Middle frontal gyrus (tissue), 1 donor: ENCODE measurements around the gene CD96.

ENCODE experiments used
- DNase-seq: peaks from one replicate; pipeline ENCODE4 v3.0.0-alpha.2; 2015; ENCODE audit warnings: low spot score; ENCODE audit errors: extremely low spot score

CD96 gene

DNA sequence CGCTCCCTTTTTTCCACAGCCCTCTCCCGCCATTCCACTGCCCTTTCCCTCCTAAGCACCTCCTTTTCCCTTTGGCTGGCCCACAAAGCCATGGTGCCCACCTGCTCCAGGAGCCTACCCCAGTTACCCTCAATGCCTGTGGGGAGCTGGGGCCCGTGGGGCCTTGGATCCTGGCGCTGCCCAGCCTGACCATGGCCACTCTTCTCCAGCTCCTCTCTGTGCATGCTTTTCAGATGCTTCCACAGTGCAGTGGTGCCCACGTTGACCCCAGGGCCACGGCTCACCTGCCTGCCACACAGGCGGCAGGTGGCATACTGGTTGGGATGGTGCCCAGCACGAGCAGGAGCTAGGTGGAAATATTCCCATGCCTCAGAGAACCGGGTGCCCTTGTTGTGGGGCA, 51.7 kb downstream of the CD96 start:
- DNase-seq = no peak

DNA sequence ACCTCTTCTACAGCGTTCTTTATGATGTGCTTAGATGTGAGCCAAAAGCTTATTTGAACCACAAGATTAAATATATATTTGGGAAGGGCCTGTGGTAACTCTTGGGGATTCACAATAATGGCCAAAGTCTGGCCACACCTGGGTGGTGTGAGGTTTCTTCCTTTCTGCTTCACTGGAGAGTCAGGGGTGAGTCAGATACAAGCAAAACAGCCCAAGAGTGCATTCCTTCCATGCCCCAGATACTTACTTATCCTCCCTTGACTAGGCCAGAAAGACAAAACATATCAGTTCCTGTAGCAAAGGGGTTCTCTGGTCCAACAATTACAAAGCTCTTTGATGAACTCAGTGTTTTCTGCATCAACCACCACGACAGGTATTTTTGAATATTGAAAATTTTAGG, 52.2 kb downstream of the CD96 start:
- DNase-seq = no peak

DNA sequence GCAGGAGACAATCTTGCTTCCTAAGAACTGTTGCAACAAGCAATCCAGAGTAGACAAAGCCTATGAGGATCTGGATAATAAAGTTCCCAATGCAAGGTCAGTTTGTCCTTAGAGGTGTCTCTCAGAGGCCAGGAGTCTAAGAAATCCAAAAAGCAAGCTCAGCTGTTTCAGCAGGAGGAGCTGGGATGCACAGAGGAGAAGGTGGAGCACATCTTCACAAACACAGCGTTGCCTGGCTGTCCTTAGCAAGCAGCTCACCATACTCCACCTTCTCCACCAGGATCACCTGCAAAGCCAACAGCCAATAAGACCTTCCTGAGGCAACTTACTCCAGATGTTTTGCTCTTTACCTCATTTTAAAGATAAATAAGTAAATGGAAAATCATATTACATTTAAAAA, 52.8 kb downstream of the CD96 start:
- no peak for DNase-seq

DNA sequence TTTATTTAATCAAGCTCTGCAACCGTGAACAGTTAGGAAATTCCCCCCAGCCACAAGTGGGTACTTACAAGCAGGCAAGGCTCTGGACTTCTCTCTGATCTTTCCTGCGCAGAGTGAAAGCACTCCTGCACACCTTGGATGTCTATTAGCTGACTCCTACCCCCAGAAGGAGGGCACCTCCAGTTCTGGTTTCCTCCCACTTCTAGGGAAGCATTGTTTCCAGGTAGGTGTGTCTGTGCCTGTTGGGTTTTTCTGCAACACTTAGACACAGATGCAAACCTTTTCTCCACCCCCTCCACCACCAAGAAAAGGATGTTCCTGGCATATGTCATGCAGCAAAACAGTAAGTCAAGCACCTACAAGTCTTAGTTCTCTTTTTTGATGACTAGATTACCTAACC, 53.2 kb downstream of the CD96 start, which contains the start of gene ZBED2:
ZBED2 (minus strand) TSS at position 115 of the 400 bp plus-strand sequence. CDS start 1,145 bp downstream, outside the sequence.
- DNase-seq = no peak

DNA sequence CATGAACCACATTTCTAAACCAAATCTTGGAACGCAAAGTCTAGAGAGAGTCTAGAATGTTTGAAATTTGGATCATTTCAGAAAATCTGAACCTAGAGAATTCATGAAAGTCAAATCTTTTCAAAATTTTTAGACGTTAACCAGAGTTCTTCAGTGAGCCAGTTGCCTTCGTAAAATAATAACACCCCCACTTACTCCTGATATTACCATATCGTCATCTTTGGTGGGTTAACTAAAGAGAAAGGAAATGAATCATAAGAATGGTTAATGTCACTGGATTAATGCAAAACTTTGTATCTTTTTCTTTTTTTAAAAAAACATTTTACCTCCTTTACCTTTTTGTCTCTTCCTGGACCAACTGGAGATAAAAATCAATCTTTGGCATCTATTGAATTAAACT, 54.3 kb downstream of the CD96 start:
- DNase-seq = no peak

DNA sequence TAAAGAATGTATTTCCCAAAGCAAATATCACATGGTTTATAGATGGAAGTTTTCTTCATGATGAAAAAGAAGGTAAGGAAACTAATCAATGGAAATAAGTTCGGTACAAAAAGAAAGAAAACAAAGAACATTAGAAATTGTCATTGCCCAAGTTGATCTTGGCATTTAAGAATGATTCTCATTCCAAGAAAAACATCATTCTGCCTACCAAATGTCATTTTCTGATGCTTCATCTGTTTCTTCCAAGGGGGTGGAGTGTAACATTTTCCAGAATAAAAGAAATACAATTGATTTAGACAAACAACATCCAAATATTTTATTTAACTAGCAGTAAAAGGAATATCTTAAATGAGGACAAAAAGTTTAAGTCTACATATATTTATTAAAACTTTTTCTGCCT, 56.1 kb downstream of the CD96 start:
- DNase-seq = no peak

DNA sequence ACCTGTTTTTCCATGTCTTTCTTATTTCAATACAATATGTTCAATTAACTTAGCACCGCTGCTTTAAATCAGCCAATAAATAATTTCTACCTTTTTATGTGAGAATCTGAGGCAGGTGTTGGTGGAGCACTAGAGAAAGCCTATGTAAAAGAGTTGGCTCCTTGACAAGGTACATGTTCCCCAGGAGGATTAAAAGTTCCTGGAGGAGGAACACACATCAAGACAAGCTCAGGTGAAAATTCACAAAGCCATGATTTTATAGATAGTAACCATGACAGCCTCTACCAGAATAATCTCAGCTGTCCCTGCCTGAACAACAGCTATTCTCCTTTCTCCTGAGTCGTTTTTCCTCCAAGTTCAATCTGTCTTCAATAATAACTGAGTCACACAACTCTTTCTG, 56.6 kb downstream of the CD96 start:
- DNase-seq = no peak

DNA sequence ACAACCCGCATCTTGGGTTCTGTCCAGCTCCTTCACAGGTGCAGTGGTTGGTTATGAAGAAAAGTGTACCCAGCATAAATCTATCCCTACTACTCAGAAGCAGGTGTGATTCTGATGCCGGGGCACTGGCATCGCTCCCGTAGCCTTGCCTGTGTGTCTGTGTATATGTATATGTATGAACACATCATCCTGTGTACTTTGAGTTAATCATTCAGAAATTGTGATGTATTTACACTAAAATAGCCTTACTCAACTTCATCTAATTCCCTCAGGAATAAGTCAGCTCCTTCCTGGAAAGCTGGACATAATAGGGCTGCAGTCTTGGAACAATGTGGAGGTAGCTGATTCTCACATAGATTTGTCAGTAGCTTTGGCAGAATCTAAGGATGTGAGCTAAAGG, 59.8 kb downstream of the CD96 start:
- no peak for DNase-seq

DNA sequence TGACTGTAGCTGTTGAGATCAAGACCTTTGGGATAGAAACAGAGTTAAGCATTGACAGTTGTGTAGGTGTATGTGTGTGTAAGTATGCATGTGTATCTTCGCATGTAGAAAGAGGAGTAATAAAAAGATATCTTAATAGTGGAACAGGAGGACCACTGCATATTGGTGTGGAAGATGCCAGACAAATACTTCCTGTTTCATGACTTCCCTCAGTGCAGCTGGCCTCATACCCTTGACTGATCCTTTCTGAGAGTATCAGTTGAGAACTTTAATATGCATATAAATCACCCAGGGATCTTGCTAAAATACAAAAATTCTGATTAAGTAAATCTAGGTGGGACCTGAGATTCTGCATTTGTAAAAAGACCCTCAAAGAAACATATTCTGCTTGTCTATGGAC, 61.7 kb downstream of the CD96 start:
- DNase-seq = no peak

DNA sequence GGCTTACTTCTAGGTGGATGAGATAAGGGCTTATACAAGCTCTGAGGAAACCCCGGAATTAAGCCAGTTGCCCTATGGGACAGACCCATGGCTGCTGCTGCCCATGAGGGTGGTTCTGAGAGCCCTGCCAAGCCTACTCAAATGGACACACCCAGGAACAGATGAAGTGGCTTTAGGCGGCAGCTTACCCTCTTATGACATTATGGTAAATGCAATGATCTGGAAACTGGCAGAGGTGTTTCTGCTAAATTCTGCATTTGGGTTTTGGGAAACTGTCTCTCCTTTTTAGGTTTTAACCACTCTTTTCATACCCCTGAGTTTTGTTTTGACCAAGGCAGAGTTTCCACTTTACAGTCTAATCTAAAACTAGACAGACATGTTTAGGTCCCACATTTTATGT, 62.1 kb downstream of the CD96 start:
- no peak for DNase-seq

DNA sequence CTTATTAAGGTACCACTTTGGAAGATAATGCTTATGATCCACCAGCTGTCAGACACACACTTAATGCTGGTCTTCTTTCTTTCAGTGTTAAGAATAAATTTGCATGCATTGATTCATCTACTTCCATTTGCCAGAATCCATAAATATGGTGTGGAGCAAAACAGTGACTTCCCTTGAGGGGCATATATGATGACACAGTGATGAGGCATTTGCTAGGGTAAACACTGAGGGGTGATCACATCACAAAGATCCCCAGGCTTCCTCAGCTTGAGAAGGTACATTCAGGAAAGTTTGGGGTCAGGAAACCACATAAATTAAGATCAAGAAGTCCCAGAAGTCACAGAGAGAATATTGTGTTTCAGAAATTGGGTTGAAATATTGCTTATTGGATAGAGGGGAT, 63.0 kb downstream of the CD96 start:
- no peak for DNase-seq

DNA sequence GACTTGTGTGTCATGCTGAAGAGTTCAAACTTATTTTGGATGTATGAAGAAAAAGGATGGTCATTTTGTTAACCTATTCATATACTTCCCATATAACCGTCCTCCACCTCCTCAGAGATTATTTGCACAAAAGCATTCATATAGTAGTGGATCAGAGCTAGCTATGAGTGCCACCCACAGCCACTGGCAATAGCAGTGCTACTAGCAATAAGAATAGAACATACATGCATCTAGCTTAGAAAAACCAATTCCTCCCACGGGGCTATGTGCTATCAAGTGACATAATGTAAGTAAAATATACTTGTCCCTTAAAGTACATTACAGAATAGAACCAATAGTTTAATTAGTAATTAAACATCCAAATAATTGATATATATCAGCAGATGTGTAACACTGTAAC, 63.5 kb downstream of the CD96 start:
- DNase-seq = no peak

DNA sequence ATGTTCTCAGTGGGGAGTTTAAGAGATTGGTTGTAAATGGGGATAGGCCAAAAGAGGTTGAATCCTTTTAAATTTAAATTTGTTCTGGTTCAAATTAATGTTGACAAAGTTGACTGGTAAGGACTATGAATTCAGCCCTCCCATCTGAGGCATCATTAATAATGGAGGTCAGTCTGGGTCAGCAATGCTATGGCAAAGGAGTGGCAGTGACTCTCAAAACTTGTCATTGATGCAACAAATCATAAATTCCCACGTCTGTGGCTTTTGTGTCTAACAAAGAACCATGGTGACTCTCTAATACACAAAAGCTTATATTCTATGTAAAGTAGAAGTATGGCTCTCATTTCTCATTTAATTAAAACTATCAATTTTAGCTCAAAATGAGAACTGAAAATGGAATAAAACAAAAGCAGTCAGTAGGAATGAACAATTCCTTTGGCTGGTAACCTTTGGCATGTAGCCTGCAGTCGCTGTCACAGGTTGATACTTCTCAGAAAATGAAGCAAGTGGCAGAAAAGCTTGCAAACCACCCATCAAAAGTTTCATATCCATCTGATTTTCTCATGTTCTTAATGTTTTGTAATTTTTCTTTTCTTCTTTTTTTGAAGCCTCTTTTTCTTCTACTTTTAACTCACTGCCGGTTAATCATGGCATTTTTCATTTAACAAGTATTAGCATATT, 65.4 kb downstream of the CD96 start:
- DNase-seq = no peak

DNA sequence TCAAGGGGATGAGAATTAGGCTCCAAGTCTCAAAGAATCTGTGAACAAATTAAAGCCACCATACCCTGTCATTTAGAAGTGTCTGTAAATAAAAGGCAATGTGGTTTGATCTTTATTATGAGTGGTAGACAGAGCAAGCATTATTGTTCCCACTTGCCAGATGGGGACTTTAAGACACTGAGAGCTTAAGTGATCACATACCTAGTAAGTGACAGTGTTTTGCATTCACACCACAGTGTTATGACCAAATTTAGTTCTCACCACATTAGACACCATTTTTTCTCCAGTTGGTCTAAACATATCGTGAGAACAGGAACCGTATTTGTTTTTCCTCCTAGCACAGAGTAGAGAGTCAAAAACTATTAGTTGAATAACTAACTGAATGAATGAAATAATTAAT, 66.4 kb downstream of the CD96 start:
- DNase-seq = no peak

DNA sequence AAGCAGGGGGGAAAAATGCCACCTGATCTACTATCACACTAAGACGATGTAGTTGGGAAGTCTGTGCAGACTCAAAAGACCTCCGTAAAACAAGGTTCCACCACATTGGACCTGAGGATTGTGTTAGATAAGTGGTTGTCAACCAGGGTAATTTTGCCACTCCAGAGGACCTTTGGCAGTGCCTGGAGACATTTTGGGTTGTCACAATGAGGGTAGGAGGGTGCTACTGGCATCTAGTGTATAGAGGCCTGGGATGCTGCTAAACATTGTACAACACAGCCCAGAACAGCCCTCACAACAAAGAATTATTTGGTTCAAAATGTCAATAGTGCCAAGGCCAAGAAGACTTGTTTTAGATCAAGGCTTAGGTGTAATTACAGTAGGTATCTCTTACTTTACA, 67.7 kb downstream of the CD96 start:
- DNase-seq = no peak

DNA sequence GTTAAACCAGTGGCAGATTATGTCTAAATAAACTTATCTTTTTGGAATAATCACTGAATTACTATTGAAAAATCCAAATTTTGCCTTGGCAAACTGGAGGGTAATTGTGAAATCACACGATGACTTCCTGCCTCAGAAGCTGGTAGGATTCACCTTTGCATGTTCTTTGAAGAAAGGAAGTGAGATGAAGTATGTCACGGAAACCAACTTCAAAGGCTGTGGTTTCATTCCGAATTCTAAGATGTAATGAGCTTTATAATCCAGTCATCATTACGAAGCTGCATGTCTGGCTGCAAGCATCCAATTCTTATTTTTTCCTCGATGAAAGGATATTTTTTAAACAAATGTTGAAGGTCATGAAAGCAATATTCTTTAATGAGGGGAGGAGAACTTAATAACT, 68.2 kb downstream of the CD96 start:
- no peak for DNase-seq

DNA sequence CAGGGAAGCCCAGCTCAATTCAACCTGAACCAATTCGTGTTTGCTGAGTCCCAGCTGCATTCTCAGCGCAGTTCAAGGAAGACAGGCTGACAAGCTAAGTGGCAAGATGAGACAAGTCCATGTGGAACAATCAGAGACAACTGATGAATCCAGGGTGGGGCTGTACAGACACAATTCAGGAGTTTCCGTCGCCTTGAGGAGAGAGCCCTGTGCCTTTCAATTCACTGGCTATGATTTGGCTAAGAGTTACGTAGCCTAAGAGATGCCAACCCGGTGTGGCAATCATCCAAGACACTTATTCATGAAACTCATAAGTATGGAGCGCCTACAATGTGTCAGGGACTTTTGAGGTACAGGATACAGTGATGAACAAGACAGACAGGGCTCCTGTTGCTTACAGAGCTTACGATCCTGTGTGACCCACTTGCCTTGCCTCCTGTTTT, 68.6 kb downstream of the CD96 start:
- DNase-seq = no peak

DNA sequence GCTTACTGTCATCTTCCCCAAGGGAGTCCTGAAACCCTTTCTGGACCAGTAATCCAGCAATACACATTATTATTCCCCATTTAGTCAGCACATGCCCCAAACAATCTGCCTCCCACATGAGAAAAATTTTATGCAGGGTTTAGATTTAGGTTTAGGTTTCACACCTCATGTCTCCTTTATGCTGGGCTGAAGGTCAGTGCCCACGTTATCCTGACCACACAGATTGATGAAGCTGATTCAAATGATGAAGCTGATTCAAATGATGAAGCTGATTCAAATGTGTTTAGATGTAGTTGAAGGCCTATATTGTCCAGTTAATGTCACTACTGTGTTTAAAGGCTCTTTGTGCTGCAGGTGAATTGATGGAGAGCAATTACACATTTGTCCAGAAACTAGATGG, 71.3 kb downstream of the CD96 start:
- DNase-seq = no peak

DNA sequence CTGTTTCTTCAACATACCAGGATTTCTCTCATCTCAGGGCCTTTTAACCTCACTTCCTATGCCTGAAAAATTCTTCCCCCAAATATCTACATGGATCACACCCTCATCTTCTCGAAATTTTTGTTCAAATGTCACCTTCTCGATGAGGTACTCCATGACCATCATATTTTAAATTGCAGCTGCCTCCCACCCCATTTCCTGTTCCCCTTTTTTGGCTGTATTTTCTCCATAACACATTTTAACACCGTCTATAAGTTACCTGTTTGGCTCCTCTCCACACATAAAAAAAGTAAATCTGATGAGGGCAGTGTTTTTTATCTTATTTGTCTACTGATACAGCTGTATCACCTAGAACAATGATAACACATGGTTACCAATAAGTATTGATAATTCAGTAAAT, 73.9 kb downstream of the CD96 start:
- DNase-seq = no peak

DNA sequence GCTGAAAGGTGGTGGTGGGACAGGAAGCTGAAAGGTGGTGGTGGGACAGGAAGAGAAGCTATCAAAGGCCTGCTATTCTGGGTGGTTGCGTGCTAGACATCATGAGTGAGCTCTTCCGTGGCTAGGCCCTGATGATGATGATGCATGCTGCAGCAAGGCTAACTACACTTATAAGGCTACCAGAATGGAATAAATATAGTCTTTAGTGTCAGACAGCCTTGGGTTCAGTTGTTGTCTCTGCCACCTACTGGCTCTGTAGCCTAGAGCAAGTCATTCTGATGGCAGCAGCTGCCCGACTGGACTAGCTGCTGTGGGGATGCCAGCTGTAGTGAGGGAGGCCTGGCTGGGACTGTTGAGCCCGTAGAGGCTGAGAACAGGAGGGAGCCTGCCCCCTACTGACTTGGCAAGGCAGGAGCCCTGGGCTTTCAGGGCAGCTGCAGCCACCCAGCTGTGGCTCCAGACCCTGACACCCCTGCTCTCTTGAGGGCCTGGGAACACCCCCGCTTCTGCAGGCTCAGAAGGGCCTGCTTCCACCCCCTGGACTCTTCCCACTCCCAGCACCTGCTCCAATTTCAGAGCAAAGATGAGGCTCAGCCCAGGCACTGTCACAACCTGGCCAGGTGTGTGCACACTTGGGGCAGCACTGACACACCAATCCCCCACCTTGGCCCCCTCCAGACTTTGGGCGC, 74.6 kb downstream of the CD96 start:
- no peak for DNase-seq

DNA sequence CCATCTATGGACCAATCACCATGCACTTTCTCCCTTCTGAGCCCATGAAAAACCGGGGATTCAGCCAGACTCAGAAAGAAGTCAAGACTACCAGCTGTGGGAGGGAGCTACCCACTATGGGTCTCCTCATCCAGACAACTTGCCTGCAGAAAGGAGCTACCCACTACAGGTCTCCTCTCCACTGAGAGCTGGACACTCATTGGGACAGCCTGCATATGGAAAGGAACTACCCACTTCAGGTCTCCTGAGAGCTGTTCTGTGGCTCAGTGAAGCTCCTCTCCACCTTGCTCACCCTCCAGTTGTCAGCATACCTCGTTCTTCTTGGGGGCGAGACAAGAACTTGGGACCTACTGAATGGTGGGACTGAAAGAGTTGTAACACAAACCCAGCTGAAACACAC, 75.4 kb downstream of the CD96 start:
- DNase-seq = no peak

DNA sequence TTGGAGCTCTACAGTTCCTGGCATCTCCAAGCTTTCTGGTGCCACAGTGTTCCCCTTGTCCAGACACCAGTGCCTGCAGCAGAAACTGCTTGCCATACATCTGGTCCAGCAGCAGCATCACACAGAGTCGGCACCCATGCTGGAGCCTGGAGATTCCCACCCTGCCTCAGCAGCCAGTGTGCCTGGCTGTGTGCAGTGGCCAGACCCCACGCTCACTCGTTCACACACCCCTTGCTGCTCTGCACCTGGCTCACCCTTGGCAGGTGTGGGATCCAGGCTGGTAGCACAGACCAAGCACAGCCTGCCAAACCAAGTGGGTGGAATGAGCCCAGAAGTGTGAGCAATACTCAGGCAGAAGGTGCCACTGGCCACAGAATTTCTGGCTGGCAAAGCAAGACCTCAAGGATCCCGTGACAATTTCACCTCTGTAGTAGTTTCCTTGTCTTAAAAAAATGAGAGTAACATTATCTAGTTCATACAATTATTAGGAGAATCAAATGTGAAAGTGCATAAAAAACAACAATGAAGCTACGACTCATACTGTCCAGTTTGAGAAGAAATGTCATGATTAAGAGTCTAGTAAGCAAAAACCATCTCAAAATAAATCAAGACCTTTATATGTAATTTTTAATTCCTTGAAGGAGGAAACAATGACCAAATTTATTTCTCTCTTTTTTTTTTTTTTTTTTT, 76.1 kb downstream of the CD96 start:
- DNase-seq = no peak

DNA sequence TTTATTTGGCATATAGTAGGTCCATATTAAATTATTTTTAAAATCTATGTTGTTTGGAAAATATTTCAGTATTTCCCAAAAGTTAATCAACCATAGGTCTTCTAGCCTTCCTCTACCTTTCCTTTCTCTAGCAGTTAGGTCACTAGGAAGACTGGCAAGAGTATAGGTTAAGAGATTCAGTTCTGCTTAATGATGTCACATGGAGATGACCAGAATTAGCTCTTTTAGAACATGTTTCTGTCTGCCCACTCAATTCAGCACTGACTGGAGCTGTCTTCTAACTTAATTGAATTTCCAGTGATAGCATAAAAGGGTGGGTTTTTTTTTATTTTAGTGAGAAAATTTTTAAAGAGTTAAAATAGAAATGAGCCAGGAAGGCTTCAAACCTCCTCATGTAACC, 76.9 kb downstream of the CD96 start:
- DNase-seq = no peak
